Keratinocyte (primary cell): ENCODE results near the gene MYBPC1. TPM values are rescaled to one million over a fixed set of nuclear protein-coding genes. Genes with fewer than 3 reads are reported as not detected.

Experiments used
- DNase-seq: peaks from one replicate; pipeline ENCODE4 v3.0.0-alpha.2; 2011; ENCODE audit warnings: low read depth, missing footprints, low spot score
- FAIRE-seq: peaks from 2 replicates; lab custom pipeline; 2011; peaks lifted over from hg19 to GRCh38; lab: Jason Lieb, UNC
- H2AFZ ChIP-seq: 2 replicates; pipeline ENCODE4 v1.6.0; 2012; ENCODE audit warnings: low read length, control low read depth, inconsistent platforms; ENCODE audit not compliant: control insufficient read depth
- H3K27ac ChIP-seq: 2 replicates; pipeline ENCODE4 v1.5.1; 2011; ENCODE audit warnings: low read length; ENCODE audit not compliant: control insufficient read depth, insufficient read depth
- H3K27me3 ChIP-seq: 3 replicates; pipeline ENCODE4 v1.6.0; 2011; ENCODE audit warnings: low read length; ENCODE audit not compliant: control insufficient read depth, insufficient read depth; ENCODE audit errors: extremely low read depth
- H3K36me3 ChIP-seq, 2 experiments: 2 replicates in 1 of 2; 3 replicates in 1 of 2; pipeline ENCODE4 v1.5.1; 2011; ENCODE audit warnings: low read length in 2 of 2, mild to moderate bottlenecking in 1 of 2; ENCODE audit not compliant: control insufficient read depth in 2 of 2, insufficient read depth in 2 of 2; ENCODE audit errors: extremely low read depth in 1 of 2
- H3K4me1 ChIP-seq: 3 replicates; pipeline ENCODE4 v1.5.1; 2011; ENCODE audit warnings: low read length; ENCODE audit not compliant: control insufficient read depth, insufficient read depth; ENCODE audit errors: extremely low read depth
- H3K4me2 ChIP-seq: 3 replicates; pipeline ENCODE4 v1.6.0; 2011; ENCODE audit warnings: low read depth, low read length; ENCODE audit not compliant: control insufficient read depth, insufficient read depth; ENCODE audit errors: extremely low read depth
- H3K4me3 ChIP-seq, 3 experiments: fragments of 200-600 bp in 1 of 3; sonication (generic) in 1 of 3; 2 replicates in 2 of 3; 3 replicates in 1 of 3; pipeline ENCODE4 v1.5.1; 2011 to 2016; ENCODE audit warnings: low read length in 3 of 3, mild to moderate bottlenecking in 3 of 3, control low read depth in 2 of 3, inconsistent platforms in 1 of 3, low read depth in 1 of 3, mixed read lengths in 1 of 3, mixed run types in 1 of 3, moderate library complexity in 1 of 3; ENCODE audit not compliant: control insufficient read depth in 2 of 3, insufficient read depth in 2 of 3; ENCODE audit errors: extremely low read depth in 1 of 3
- H3K79me2 ChIP-seq: 2 replicates; pipeline ENCODE4 v1.6.0; 2012; ENCODE audit warnings: low read length; ENCODE audit not compliant: control insufficient read depth, insufficient read depth
- H3K9ac ChIP-seq: 3 replicates; pipeline ENCODE4 v1.6.0; 2011; ENCODE audit warnings: low read length; ENCODE audit not compliant: control insufficient read depth, insufficient read depth; ENCODE audit errors: extremely low read depth
- H3K9me1 ChIP-seq: 3 replicates; pipeline ENCODE4 v1.6.0; 2011; ENCODE audit warnings: low read length; ENCODE audit not compliant: control insufficient read depth, insufficient read depth; ENCODE audit errors: extremely low read depth
- H3K9me3 ChIP-seq: 2 replicates; pipeline ENCODE4 v1.5.1; 2012; ENCODE audit warnings: low read depth, low read length; ENCODE audit not compliant: control insufficient read depth
- H4K20me1 ChIP-seq: 3 replicates; pipeline ENCODE4 v1.6.0; 2011; ENCODE audit warnings: low read length; ENCODE audit not compliant: control insufficient read depth, insufficient read depth; ENCODE audit errors: extremely low read depth
- EZH2 ChIP-seq: IDR thresholded peaks from one replicate; pipeline ENCODE4 v1.6.1; 2012; ENCODE audit warnings: inconsistent platforms, mild to moderate bottlenecking, low read length, moderate library complexity
- dilution Hi-C: fragments of 300-500 bp; cut with MboI; formaldehyde crosslinking; loops from one replicate; pipeline ENCODE4 v1.7.0; 2020; ENCODE audit warnings: low sequenced_read_pairs; ENCODE audit not compliant: extremely low pct_ligation_motif_present
- polyA plus RNA-seq, 5 experiments: library from polyadenylated mRNA; depleted of rRNA in 3 of 5; stranded (reverse) in 3 of 5; stranded (forward) in 1 of 5; unstranded in 1 of 5; fragments of >200 nt; gene quantifications; 1 replicate in 1 of 5; 2 replicates in 3 of 5; 3 replicates in 1 of 5; pipeline versions ENCODE4 v1.2.1 to v1.2.3, GENCODE V29; 2011 to 2012; ENCODE audit warnings: missing spikeins in 2 of 5, low read depth in 1 of 5, low replicate concordance in 1 of 5
- TF ChIP-seq, protein P1 (sequence below), 3 experiments: IDR thresholded peaks in 1 of 3; conservative IDR thresholded peaks in 1 of 3; optimal IDR thresholded peaks in 1 of 3; 2 replicates in 2 of 3; 3 replicates in 1 of 3; pipeline versions ENCODE3 to v1.5.1; 2011; ENCODE audit warnings: low read length in 3 of 3, mild to moderate bottlenecking in 3 of 3, moderate library complexity in 2 of 3, control low read depth in 1 of 3, inconsistent platforms in 1 of 3; ENCODE audit not compliant: insufficient read depth in 2 of 3; ENCODE audit errors: extremely low read depth in 1 of 3

Gene MYBPC1
- polyA plus RNA-seq, 1 donor (not counting 4 experiments of a cell fraction or from before 2014, with no cell fraction given), result not detected

DNA sequence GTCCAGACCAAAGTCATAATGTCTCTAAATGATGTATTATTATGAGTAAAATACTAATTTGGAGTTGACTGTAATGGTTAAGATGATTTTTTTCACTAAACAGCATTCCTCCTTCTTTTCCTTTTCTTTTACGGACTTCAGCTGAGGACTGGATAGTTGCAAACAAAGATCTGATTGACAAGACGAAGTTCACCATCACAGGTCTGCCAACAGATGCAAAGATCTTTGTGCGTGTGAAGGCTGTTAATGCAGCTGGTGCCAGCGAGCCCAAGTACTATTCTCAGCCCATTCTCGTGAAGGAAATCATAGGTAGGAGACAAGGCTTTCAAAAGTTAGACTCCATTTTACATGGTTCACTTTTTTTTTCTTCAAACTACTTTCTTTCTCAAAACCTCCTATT is 72.8 kb downstream of the MYBPC1 start:
- no peaks in the 10 kb centered on the region for H3K27me3 ChIP-seq
- H3K9me3 ChIP-seq, result no peaks in the 10 kb centered on the region
- dilution Hi-C loops, result no loop called here

DNA sequence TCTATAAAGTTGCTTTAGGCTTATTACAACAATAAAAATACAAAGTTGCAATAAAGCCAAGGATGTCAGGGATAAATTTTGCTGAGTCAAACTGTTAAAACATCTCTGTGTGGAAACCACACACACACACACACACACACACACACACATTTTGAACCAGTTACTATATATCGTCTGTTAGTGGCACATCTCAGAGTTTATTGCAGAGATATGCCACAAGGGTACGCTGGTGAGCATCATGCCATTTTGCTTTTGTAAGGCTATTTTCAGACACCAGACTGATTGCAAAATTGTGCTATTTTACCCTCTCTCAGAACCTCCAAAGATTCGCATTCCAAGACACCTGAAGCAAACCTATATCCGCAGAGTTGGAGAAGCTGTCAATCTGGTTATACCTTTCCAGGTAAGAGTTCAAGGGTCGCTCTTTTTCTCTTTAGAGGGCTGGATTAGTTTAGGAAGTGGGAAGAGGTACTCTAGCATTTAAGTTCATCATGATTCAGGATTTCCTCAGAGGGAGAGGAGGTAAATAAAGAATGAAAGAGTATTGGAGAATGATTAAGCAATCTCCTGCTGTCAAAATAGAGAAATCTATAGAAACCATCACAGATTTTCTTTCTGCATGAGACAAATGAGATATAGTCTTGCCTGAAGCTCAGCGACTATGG is 75.4 kb downstream of the MYBPC1 start:
- Histone ChIP-seq H3K27me3 (no peaks in the 10 kb centered on the region), H3K9ac (no peak overlapping the region), H2AFZ (no peak overlapping the region), H3K36me3 (no peaks in the 10 kb centered on the region), H3K4me2 (no peak overlapping the region), H3K9me3 (no peaks in the 10 kb centered on the region), H3K9me1 (no peaks in the 10 kb centered on the region), H3K79me2 (no peaks in the 10 kb centered on the region), H3K4me3 (no peak overlapping the region), H3K4me1 (no peaks in the 10 kb centered on the region), H4K20me1 (no peaks in the 10 kb centered on the region), H3K27ac (no peak overlapping the region)
- DNase-seq, result no peak
- dilution Hi-C loops, result no loop called here
- no peak for FAIRE-seq
- TF ChIP-seq, protein P1, sequence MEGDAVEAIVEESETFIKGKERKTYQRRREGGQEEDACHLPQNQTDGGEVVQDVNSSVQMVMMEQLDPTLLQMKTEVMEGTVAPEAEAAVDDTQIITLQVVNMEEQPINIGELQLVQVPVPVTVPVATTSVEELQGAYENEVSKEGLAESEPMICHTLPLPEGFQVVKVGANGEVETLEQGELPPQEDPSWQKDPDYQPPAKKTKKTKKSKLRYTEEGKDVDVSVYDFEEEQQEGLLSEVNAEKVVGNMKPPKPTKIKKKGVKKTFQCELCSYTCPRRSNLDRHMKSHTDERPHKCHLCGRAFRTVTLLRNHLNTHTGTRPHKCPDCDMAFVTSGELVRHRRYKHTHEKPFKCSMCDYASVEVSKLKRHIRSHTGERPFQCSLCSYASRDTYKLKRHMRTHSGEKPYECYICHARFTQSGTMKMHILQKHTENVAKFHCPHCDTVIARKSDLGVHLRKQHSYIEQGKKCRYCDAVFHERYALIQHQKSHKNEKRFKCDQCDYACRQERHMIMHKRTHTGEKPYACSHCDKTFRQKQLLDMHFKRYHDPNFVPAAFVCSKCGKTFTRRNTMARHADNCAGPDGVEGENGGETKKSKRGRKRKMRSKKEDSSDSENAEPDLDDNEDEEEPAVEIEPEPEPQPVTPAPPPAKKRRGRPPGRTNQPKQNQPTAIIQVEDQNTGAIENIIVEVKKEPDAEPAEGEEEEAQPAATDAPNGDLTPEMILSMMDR (optimal IDR thresholded peaks at IDR 0.05 in 1 of 3, IDR thresholded peaks at IDR 0.05 in 1 of 3, conservative IDR thresholded peaks at IDR 0.05 in 1 of 3; ENCODE audit: extremely low read depth in 1 of 3, insufficient read depth in 2 of 3, low read length in 3 of 3), result peak; percentile 40 to 59 (median 45)
- no peak for TF ChIP-seq EZH2

More for the DNA sequence above, 72.8 kb downstream of the MYBPC1 start:
- Histone ChIP-seq H3K36me3 (no peaks in the 10 kb centered on the region), H4K20me1 (no peaks in the 10 kb centered on the region), H2AFZ (no peak overlapping the region), H3K9ac (no peak overlapping the region), H3K4me1 (no peaks in the 10 kb centered on the region), H3K4me3 (no peak overlapping the region), H3K4me2 (no peak overlapping the region), H3K9me1 (no peaks in the 10 kb centered on the region), H3K27ac (no peak overlapping the region), H3K79me2 (no peaks in the 10 kb centered on the region)
- DNase-seq, result no peak
- no peak for TF ChIP-seq EZH2
- TF ChIP-seq, protein P1 (optimal IDR thresholded peaks at IDR 0.05 in 1 of 3, IDR thresholded peaks at IDR 0.05 in 1 of 3, conservative IDR thresholded peaks at IDR 0.05 in 1 of 3; ENCODE audit: extremely low read depth in 1 of 3, insufficient read depth in 2 of 3, low read length in 3 of 3), result no peak
- no peak for FAIRE-seq
